KMS-11 (cell line): ENCODE measurements around the gene NUP88.

Experiments used
- H2AFZ ChIP-seq: fragments of 200-600 bp; sonication (generic); 2 replicates; pipeline ENCODE4 v1.6.1; 2016; ENCODE audit warnings: antibody characterized with exemption, mixed run types, low read depth
- H3K27ac ChIP-seq: fragments of 200-600 bp; sonication (generic); 2 replicates; pipeline ENCODE4 v1.6.1; 2016; ENCODE audit warnings: mild to moderate bottlenecking, mixed run types
- H3K27me3 ChIP-seq: fragments of 200-600 bp; sonication (generic); 2 replicates; pipeline ENCODE4 v1.6.1; 2017; ENCODE audit warnings: mild to moderate bottlenecking, low read depth, mixed run types, moderate library complexity; ENCODE audit not compliant: insufficient read depth
- H3K36me3 ChIP-seq: fragments of 200-600 bp; sonication (generic); 2 replicates; pipeline ENCODE4 v1.6.1; 2017; ENCODE audit warnings: mild to moderate bottlenecking, mixed run types; ENCODE audit not compliant: insufficient read depth
- H3K4me1 ChIP-seq: fragments of 200-600 bp; sonication (generic); 2 replicates; pipeline ENCODE4 v1.6.1; 2016; ENCODE audit warnings: mild to moderate bottlenecking, low read depth, mixed run types; ENCODE audit not compliant: poor library complexity, severe bottlenecking
- H3K4me2 ChIP-seq: fragments of 200-600 bp; sonication (generic); 2 replicates; pipeline ENCODE4 v1.7.0; 2016; ENCODE audit warnings: mild to moderate bottlenecking, mixed run types
- H3K4me3 ChIP-seq: fragments of 200-600 bp; sonication (generic); IDR thresholded peaks from 2 replicates; pipeline ENCODE4 v1.6.1; 2017; ENCODE audit warnings: low read depth, low read length, mixed read lengths; ENCODE audit not compliant: insufficient read depth
- H3K79me2 ChIP-seq: fragments of 200-600 bp; sonication (generic); 2 replicates; pipeline ENCODE4 v1.6.1; 2016; ENCODE audit warnings: low read depth, mixed run types; ENCODE audit not compliant: insufficient read depth
- H3K9ac ChIP-seq: fragments of 200-600 bp; sonication (generic); 2 replicates; pipeline ENCODE4 v1.6.1; 2016; ENCODE audit warnings: mild to moderate bottlenecking, mixed run types
- H4K20me1 ChIP-seq: fragments of 200-600 bp; sonication (generic); 2 replicates; pipeline ENCODE4 v1.6.1; 2016; ENCODE audit warnings: mild to moderate bottlenecking, mixed run types; ENCODE audit not compliant: insufficient read depth
- TF ChIP-seq, protein P1 (sequence below): fragments of 200-600 bp; sonication (generic); conservative IDR thresholded peaks from 2 replicates; pipeline ENCODE4 v1.6.1; 2017; ENCODE audit warnings: low read depth, mild to moderate bottlenecking, antibody characterized with exemption, low read length, moderate library complexity, mixed read lengths

The NUP88 gene

DNA sequence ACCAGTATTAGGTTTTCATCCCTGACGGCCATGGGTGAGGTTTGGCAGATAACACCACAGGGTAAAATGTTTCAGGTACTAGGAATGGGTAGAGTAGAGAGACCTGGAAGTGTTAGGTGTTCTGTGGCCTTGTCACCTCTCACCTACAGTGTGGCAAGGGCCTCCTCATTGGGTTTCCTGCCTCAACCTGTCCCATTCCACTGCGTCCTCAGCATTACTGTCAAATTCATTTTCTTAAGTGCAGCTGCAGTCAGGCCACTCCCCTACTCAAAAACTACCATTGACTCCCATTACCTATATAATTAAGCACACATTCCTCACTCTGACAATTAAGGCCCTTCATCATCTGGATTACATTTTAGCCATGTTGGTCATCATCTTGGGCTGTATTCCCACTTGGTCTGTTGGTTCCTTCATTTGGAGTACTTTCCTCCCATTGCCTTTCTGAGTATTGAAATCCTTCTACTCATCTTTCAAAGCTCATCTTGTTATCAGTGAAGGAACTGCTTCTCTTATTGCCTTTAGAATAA lies 64.5 kb downstream of the NUP88 start:
- Histone ChIP-seq H3K4me3 (no peak overlapping the region), H4K20me1 (no peaks in the 10 kb centered on the region), H3K4me2 (no peak overlapping the region), H3K36me3 (no peaks in the 10 kb centered on the region), H3K27ac (no peak overlapping the region), H2AFZ (no peak overlapping the region), H3K9ac (no peak overlapping the region), H3K79me2 (no peaks in the 10 kb centered on the region), H3K4me1 (no peaks in the 10 kb centered on the region), H3K27me3 (no peaks in the 10 kb centered on the region)
- TF ChIP-seq, protein P1, sequence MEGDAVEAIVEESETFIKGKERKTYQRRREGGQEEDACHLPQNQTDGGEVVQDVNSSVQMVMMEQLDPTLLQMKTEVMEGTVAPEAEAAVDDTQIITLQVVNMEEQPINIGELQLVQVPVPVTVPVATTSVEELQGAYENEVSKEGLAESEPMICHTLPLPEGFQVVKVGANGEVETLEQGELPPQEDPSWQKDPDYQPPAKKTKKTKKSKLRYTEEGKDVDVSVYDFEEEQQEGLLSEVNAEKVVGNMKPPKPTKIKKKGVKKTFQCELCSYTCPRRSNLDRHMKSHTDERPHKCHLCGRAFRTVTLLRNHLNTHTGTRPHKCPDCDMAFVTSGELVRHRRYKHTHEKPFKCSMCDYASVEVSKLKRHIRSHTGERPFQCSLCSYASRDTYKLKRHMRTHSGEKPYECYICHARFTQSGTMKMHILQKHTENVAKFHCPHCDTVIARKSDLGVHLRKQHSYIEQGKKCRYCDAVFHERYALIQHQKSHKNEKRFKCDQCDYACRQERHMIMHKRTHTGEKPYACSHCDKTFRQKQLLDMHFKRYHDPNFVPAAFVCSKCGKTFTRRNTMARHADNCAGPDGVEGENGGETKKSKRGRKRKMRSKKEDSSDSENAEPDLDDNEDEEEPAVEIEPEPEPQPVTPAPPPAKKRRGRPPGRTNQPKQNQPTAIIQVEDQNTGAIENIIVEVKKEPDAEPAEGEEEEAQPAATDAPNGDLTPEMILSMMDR: no peak

DNA sequence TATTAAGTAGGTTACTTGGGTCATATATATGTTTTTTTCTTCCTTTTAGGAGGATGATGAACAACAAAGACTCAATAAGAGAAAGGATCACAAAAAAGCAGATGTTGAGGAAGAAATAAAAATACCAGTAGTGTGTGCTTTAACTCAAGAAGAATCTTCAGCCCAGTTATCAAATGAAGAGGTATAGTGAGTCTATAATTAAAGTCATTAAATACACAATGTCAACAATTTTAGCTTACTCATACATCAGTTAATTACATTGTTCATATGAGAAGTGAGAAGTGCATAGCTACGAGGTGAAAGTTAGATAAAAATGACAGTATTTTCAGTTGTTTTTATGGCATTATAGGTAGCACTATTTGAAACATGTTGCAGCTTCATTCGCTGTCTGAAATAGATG lies 65.2 kb downstream of the NUP88 start:
- Histone ChIP-seq H2AFZ (no peak overlapping the region), H3K27me3 (no peaks in the 10 kb centered on the region), H3K4me1 (no peaks in the 10 kb centered on the region), H3K4me3 (no peak overlapping the region), H3K36me3 (no peaks in the 10 kb centered on the region), H3K79me2 (no peaks in the 10 kb centered on the region), H3K9ac (no peak overlapping the region), H4K20me1 (no peaks in the 10 kb centered on the region), H3K27ac (no peak overlapping the region), H3K4me2 (no peak overlapping the region)
- TF ChIP-seq, protein P1: no peak

- Histone ChIP-seq H3K79me2 (no peaks in the 10 kb centered on the region), H3K27ac (no peak overlapping the region), H3K36me3 (no peaks in the 10 kb centered on the region), H3K4me2 (no peak overlapping the region), H3K4me1 (no peaks in the 10 kb centered on the region), H3K9ac (no peak overlapping the region), H3K4me3 (no peak overlapping the region), H2AFZ (no peak overlapping the region), H3K27me3 (no peaks in the 10 kb centered on the region), H4K20me1 (no peaks in the 10 kb centered on the region)
- TF ChIP-seq, protein P1: no peak
Measured at GRCh38 chr17:5352681-5353289, 66.7 kb downstream of the NUP88 start.

GRCh38 chr17:5344914-5345313 lies 74.5 kb downstream of the NUP88 start:
- Histone ChIP-seq H3K27me3 (no peaks in the 10 kb centered on the region), H3K36me3 (no peaks in the 10 kb centered on the region)
- TF ChIP-seq, protein P1: no peak

More at GRCh38 chr17:5344914-5345313, 74.5 kb downstream of the NUP88 start:
- no peak overlapping the region for H3K9ac ChIP-seq
- H3K27ac ChIP-seq: no peak overlapping the region
- no peak overlapping the region for H2AFZ ChIP-seq
- H3K4me2 ChIP-seq: no peak overlapping the region
- H4K20me1 ChIP-seq: no peaks in the 10 kb centered on the region
- no peak overlapping the region for H3K4me3 ChIP-seq
- H3K4me1 ChIP-seq: no peaks in the 10 kb centered on the region
- H3K79me2 ChIP-seq: no peaks in the 10 kb centered on the region
